NCI-H1417 treated with DMSO at 0.1 percent for 48 hours (cell line): ENCODE data around the gene HLA-DQB1.
"Not testable (repeated sequence)": the region's sequence is repeated elsewhere in the genome, so short reads cannot be mapped to it uniquely, and the experiment has no call there.

Source experiments
- DNase-seq: peaks from one replicate; lab custom pipeline; 2025; lab: John Stamatoyannopoulos, UW

The HLA-DQB1 gene

GRCh38 chr6:32666420-32667300, at the start of gene HLA-DQB1:
Gene HLA-DQB1 (minus strand): TSS chr6:32666657. CDS start chr6:32666607, 50 bp downstream.
- DNase-seq: no peak

GRCh38 chr6:32713241-32713640, 46.8 kb upstream of the HLA-DQB1 start:
- DNase-seq: no peak

- DNase-seq: no peak
Observed at GRCh38 chr6:32709625-32710024, 43.2 kb upstream of the HLA-DQB1 start.

GRCh38 chr6:32705164-32705563, 38.7 kb upstream of the HLA-DQB1 start:
- not testable (repeated sequence) for DNase-seq

- DNase-seq: no peak
Observed at GRCh38 chr6:32703347-32703746, 36.9 kb upstream of the HLA-DQB1 start.

GRCh38 chr6:32700391-32701040, 34.1 kb upstream of the HLA-DQB1 start:
- DNase-seq: no peak

GRCh38 chr6:32697031-32697430, 30.6 kb upstream of the HLA-DQB1 start:
- DNase-seq: no peak

GRCh38 chr6:32692019-32692418, 25.6 kb upstream of the HLA-DQB1 start:
- DNase-seq: no peak

GRCh38 chr6:32689531-32690501, 23.4 kb upstream of the HLA-DQB1 start:
- DNase-seq: no peak

- no peak for DNase-seq
Observed at GRCh38 chr6:32685603-32686002, 19.1 kb upstream of the HLA-DQB1 start.

- no peak for DNase-seq
Observed at GRCh38 chr6:32684246-32684645, 17.8 kb upstream of the HLA-DQB1 start.

GRCh38 chr6:32680055-32680454, 13.6 kb upstream of the HLA-DQB1 start:
- no peak for DNase-seq

GRCh38 chr6:32679492-32679891, 13.0 kb upstream of the HLA-DQB1 start:
- DNase-seq: no peak

GRCh38 chr6:32674123-32674522, 7.7 kb upstream of the HLA-DQB1 start:
- DNase-seq: not testable (repeated sequence)

- not testable (repeated sequence) for DNase-seq
Observed at GRCh38 chr6:32671908-32672307, 5.5 kb upstream of the HLA-DQB1 start.

- DNase-seq: no peak
Observed at GRCh38 chr6:32669893-32670292, 3.4 kb upstream of the HLA-DQB1 start.

GRCh38 chr6:32669240-32669639, 2.8 kb upstream of the HLA-DQB1 start:
- no peak for DNase-seq

GRCh38 chr6:32668226-32668747, 1.8 kb upstream of the HLA-DQB1 start:
- no peak for DNase-seq

GRCh38 chr6:32665661-32666060, 796 bp downstream of the HLA-DQB1 start:
- no peak for DNase-seq

GRCh38 chr6:32664827-32665362, 1.6 kb downstream of the HLA-DQB1 start:
- no peak for DNase-seq

GRCh38 chr6:32664354-32664753, 2.1 kb downstream of the HLA-DQB1 start:
- DNase-seq: no peak

- no peak for DNase-seq
Observed at GRCh38 chr6:32662836-32663235, 3.6 kb downstream of the HLA-DQB1 start.
